GM12878 (cell line): Measurements from ENCODE around the gene RCAN2. TPM values are rescaled to one million over a fixed set of nuclear protein-coding genes. Genes with fewer than 3 reads are reported as not detected.

Source experiments
- ATAC-seq: fragments of 200-7000 bp; cut with Tn5 transposase; 3 replicates; pipeline ENCODE4 v1.9.1; 2020; ENCODE audit warnings: mild to moderate bottlenecking, moderate library complexity
- BruUV-seq: library from RNA; stranded (reverse); fragments of 400-500 nt; replicated peaks from 2 replicates; lab custom pipeline; 2021; lab: Mats Ljungman, UMichigan
- CTCF ChIA-PET: fragments of 300-600 bp; sonication (Branson Sonifier 250); formaldehyde crosslinking; extraction: SDS; loops from one replicate; lab custom pipeline; 2021; ENCODE audit warnings: inconsistent platforms; lab: Yijun Ruan, JAX
- POLR2A ChIA-PET: fragments of 350-600 bp; formaldehyde crosslinking; extraction: SDS; loops from one replicate; lab custom pipeline; 2021; ENCODE audit warnings: inconsistent platforms; lab: Charles Lee
- RAD21 ChIA-PET: fragments of 300-600 bp; sonication (Branson Sonifier 250); formaldehyde crosslinking; loops from one replicate; lab custom pipeline; 2023; ENCODE audit warnings: antibody characterized with exemption; ENCODE audit not compliant: unreplicated experiment; lab: Charles Lee
- SMC1A ChIA-PET: fragments of 300-600 bp; sonication (Branson Sonifier 250); formaldehyde crosslinking; loops from one replicate; lab custom pipeline; 2023; ENCODE audit not compliant: unreplicated experiment, uncharacterized antibody; lab: Charles Lee
- DNase-seq: peaks from one replicate; pipeline ENCODE4 v3.0.0-alpha.2; 2011; ENCODE audit warnings: low read depth, low spot score
- FAIRE-seq: peaks from 3 replicates; lab custom pipeline; 2011; peaks lifted over from hg19 to GRCh38; lab: Jason Lieb, UNC
- H2AFZ ChIP-seq: 2 replicates; pipeline ENCODE4 v1.6.0; 2011; ENCODE audit warnings: low read depth, low read length, control low read depth; ENCODE audit not compliant: control insufficient read depth
- H3K27ac ChIP-seq: 2 replicates; pipeline ENCODE4 v1.5.1; 2011; ENCODE audit warnings: control low read depth; ENCODE audit not compliant: control insufficient read depth, insufficient read depth
- H3K27me3 ChIP-seq, 2 experiments: replicated peaks in 1 of 2; 2 replicates each; pipeline versions ENCODE4 v1.6.0 to v1.6.1; 2011; ENCODE audit warnings: low read length in 1 of 2; ENCODE audit not compliant: control insufficient read depth in 2 of 2, insufficient read depth in 2 of 2
- H3K36me3 ChIP-seq, 2 experiments: 2 replicates each; pipeline ENCODE4 v1.5.1; 2011; ENCODE audit warnings: low read length in 1 of 2; ENCODE audit not compliant: control insufficient read depth in 2 of 2, insufficient read depth in 2 of 2
- H3K4me1 ChIP-seq: 2 replicates; pipeline ENCODE4 v1.6.1; 2011; ENCODE audit warnings: mild to moderate bottlenecking, low read length, moderate library complexity, mixed read lengths; ENCODE audit not compliant: control insufficient read depth, insufficient read depth
- H3K4me2 ChIP-seq: 2 replicates; pipeline ENCODE4 v1.6.0; 2011; ENCODE audit warnings: control low read depth; ENCODE audit not compliant: control insufficient read depth, insufficient read depth
- H3K4me3 ChIP-seq: fragments of 200-600 bp; sonication (generic); 2 replicates; pipeline ENCODE4 v1.5.1; 2016
- H3K79me2 ChIP-seq: 2 replicates; pipeline ENCODE4 v1.6.0; 2011; ENCODE audit warnings: low read length; ENCODE audit not compliant: control insufficient read depth, insufficient read depth
- H3K9ac ChIP-seq: 2 replicates; pipeline ENCODE4 v1.8.0; 2011; ENCODE audit warnings: low read length, control low read depth, mixed read lengths; ENCODE audit not compliant: control insufficient read depth, insufficient read depth
- H3K9me3 ChIP-seq: replicated peaks from 3 replicates; pipeline ENCODE4 v1.5.1; 2011; ENCODE audit warnings: mild to moderate bottlenecking, low read length; ENCODE audit not compliant: control insufficient read depth, insufficient read depth
- H4K20me1 ChIP-seq: 2 replicates; pipeline ENCODE4 v1.6.0; 2011; ENCODE audit not compliant: control insufficient read depth, insufficient read depth
- BACH1 ChIP-seq: fragments of 450-650 bp; IDR thresholded peaks from 2 replicates; pipeline ENCODE4 v1.6.1; 2017; ENCODE audit warnings: mild to moderate bottlenecking, borderline replicate concordance
- E4F1 ChIP-seq: fragments of 450-650 bp; IDR thresholded peaks from 2 replicates; pipeline ENCODE4 v1.6.1; 2018; ENCODE audit warnings: borderline replicate concordance, mild to moderate bottlenecking; ENCODE audit not compliant: partially characterized antibody
- EED ChIP-seq: sonication (generic); IDR thresholded peaks from 2 replicates; pipeline ENCODE4 v1.6.1; 2016; ENCODE audit warnings: antibody characterized with exemption, low read depth
- FOXK2 ChIP-seq: fragments of 450-650 bp; IDR thresholded peaks from 2 replicates; pipeline ENCODE4 v1.6.1; 2017; ENCODE audit warnings: mild to moderate bottlenecking, moderate library complexity
- GABPA ChIP-seq: IDR thresholded peaks from 2 replicates; pipeline ENCODE4 v1.6.1; 2014; ENCODE audit warnings: antibody characterized with exemption, low read depth, mild to moderate bottlenecking, inconsistent platforms
- HCFC1 ChIP-seq: fragments of 150-350 bp; IDR thresholded peaks from 2 replicates; pipeline ENCODE4 v1.6.1; 2014; ENCODE audit warnings: low read length
- JUND ChIP-seq: IDR thresholded peaks from 2 replicates; pipeline ENCODE4 v1.6.1; 2012; ENCODE audit warnings: low read depth, mild to moderate bottlenecking, low read length, improper control_type of control experiment, moderate library complexity
- MEF2A ChIP-seq: IDR thresholded peaks from 2 replicates; pipeline ENCODE4 v1.6.1; 2011; ENCODE audit warnings: low read depth, mild to moderate bottlenecking, low read length, moderate library complexity; ENCODE audit not compliant: insufficient read depth
- NRF1 ChIP-seq: conservative IDR thresholded peaks from 2 replicates; pipeline ENCODE4 v1.6.1; 2011; ENCODE audit warnings: mild to moderate bottlenecking, low read depth, low read length, improper control_type of control experiment
- STAT1 ChIP-seq: fragments of 450-650 bp; conservative IDR thresholded peaks from 2 replicates; pipeline ENCODE4 v1.6.1; 2014; ENCODE audit warnings: antibody characterized with exemption, mild to moderate bottlenecking
- WGBS: methylation state at CpG from one replicate; pipeline ENCODE4 v1.1.6; 2016; ENCODE audit warnings: low lambda C conversion rate; ENCODE audit not compliant: insufficient replicate concordance, insufficient coverage; ENCODE audit errors: missing lambda C conversion rate; 5-methylcytosine and 5-hydroxymethylcytosine counted together
- in situ Hi-C: fragments of 300-500 bp; cut with MboI; formaldehyde crosslinking; loops from 9 replicates; pipeline ENCODE4 v1.14.3; 2018; ENCODE audit warnings: mixed read lengths
- intact Hi-C: fragments of 100-400 bp; cut with micrococcal nuclease; formaldehyde crosslinking; loops from one replicate; pipeline ENCODE4 v1.14.2; 2022; ENCODE audit not compliant: unreplicated experiment
- polyA plus RNA-seq, 11 experiments: library from polyadenylated mRNA; depleted of rRNA in 4 of 11; unstranded in 6 of 11; stranded (reverse) in 5 of 11; fragments of >200 nt; fragmentation: Nextera tagmentation in 4 of 11; fragmentation: Illumina TruSeq in 1 of 11; extraction: Ambion mirVana in 4 of 11; extraction: Trizol in 1 of 11; gene quantifications; 1 replicate in 1 of 11; 2 replicates in 10 of 11; pipeline versions ENCODE4 v1.2.1 to v1.2.3, GENCODE V29; 2011 to 2016; ENCODE audit warnings: inconsistent platforms in 2 of 11, missing spikeins in 2 of 11, low read depth in 1 of 11
- total RNA-seq, 4 experiments: library from RNA; depleted of rRNA in 3 of 4; stranded (reverse); fragments of >200 nt in 3 of 4; fragmentation: Illumina TruSeq in 1 of 4; extraction: Trizol in 1 of 4; gene quantifications; 2 replicates each; pipeline versions ENCODE4 v1.2.1 to v1.2.3, GENCODE V29; 2013 to 2021

The RCAN2 gene
- total and polyA plus RNA-seq, 10 of the 15 experiments (the other 5 are each of a cell fraction or from before 2014, with no cell fraction given), result 0.06 TPM; not detected in 9

GRCh38 chr6:46367354-46368168, 123.7 kb downstream of the RCAN2 start:
- POLR2A ChIA-PET, result interaction anchor here (0.6 kb wide), 1 partner anchor 269 kb away, joined by 3 read pairs; no protein-coding TSS in a partner anchor
- no peak overlapping the region for H2AFZ ChIP-seq
- in situ Hi-C loops, result no loop called here
- no peak overlapping the region for H3K27ac ChIP-seq
- no peak overlapping the region for H3K4me2 ChIP-seq
- no peak overlapping the region for H3K4me3 ChIP-seq
- TF ChIP-seq E4F1 (no peak), NRF1 (no peak), BACH1 (no peak), HCFC1 (no peak), MEF2A (no peak), FOXK2 (no peak), GABPA (no peak), JUND (no peak), EED (no peak), STAT1 (no peak)
- TF ChIP-seq, all 136 proteins: peak for 0
- WGBS, result 98% methylated on average over 2 of the region's 2 CpGs
- no peaks in the 10 kb centered on the region for H3K79me2 ChIP-seq
- H3K27me3 ChIP-seq, result peaks cover 0 to 1% of the 10 kb centered on the region in 2 experiments; a peak in 2 of 4 replicates
- intact Hi-C loops, result no loop called here
- H3K36me3 ChIP-seq, result no peaks in the 10 kb centered on the region
- ATAC-seq, result no peak
- ChIA-PET RAD21 (no interaction called here), CTCF (interaction anchor here (0.7 to 1.2 kb wide), 2 partner anchors 9 to 264 kb away, joined by 3 read pairs; no protein-coding TSS in a partner anchor), SMC1A (interaction anchor here (1.0 to 1.4 kb wide), 2 partner anchors 15 to 18 kb away, joined by 3 read pairs; no protein-coding TSS in a partner anchor)
- no TSS peak for BruUV-seq
- H3K9me3 ChIP-seq, result no peaks in the 10 kb centered on the region
- H3K9ac ChIP-seq, result no peak overlapping the region
- no peak for DNase-seq
- no peaks in the 10 kb centered on the region for H3K4me1 ChIP-seq
- no peaks in the 10 kb centered on the region for H4K20me1 ChIP-seq
- no peak for FAIRE-seq
